Natural killer cell (primary cell): ENCODE results near the gene GATAD1. TPM values are rescaled to one million over a fixed set of nuclear protein-coding genes. Genes with fewer than 3 reads are reported as not detected.
A peak's percentile ranks its signal among the peaks of the same experiment; 100 is the strongest.

Experiments
- ATAC-seq, 3 donors: fragments of 150-1000 bp in 2 of 3; fragments of 200-7000 bp in 1 of 3; cut with Tn5 transposase; 1 replicate in 1 of 3; 2 replicates in 2 of 3; pipeline ENCODE4 v1.10.0; 2021; ENCODE audit warnings: mild to moderate bottlenecking in 2 of 3, moderate library complexity in 2 of 3
- DNase-seq, 2 donors: peaks; one replicate each; pipeline versions ENCODE4 v3.0.0 to v3.0.0-alpha.2; 2013 to 2021; ENCODE audit warnings: mixed read lengths in 1 of 2
- H3K27ac ChIP-seq: one replicate; pipeline ENCODE4 v1.5.1; 2013; ENCODE audit warnings: mild to moderate bottlenecking, low read length
- H3K27me3 ChIP-seq: one replicate; pipeline ENCODE4 v1.6.1; 2013; ENCODE audit warnings: low read length; ENCODE audit not compliant: control insufficient read depth, insufficient read depth
- H3K36me3 ChIP-seq: one replicate; pipeline ENCODE4 v1.6.1; 2013; ENCODE audit warnings: low read length; ENCODE audit not compliant: control insufficient read depth, insufficient read depth
- H3K4me1 ChIP-seq: one replicate; pipeline ENCODE4 v1.6.1; 2013; ENCODE audit warnings: low read length; ENCODE audit not compliant: control insufficient read depth, insufficient read depth
- H3K4me3 ChIP-seq: one replicate; pipeline ENCODE4 v1.5.1; 2013; ENCODE audit warnings: low read length
- H3K9me3 ChIP-seq: one replicate; pipeline ENCODE4 v1.6.1; 2013; ENCODE audit warnings: low read length; ENCODE audit not compliant: control insufficient read depth, insufficient read depth
- H3K27ac Mint-ChIP-seq, 2 donors: one replicate each; pipeline ENCODE4 v1.8.0; 2022; ENCODE audit warnings: mild to moderate bottlenecking in 2 of 2, mixed read lengths in 2 of 2, moderate library complexity in 1 of 2
- H3K27me3 Mint-ChIP-seq, 2 donors: one replicate each; pipeline ENCODE4 v1.8.0; 2022; ENCODE audit warnings: low read depth in 2 of 2, mixed read lengths in 2 of 2
- H3K36me3 Mint-ChIP-seq: one replicate; pipeline ENCODE4 v1.8.0; 2022; ENCODE audit warnings: mixed read lengths
- H3K4me1 Mint-ChIP-seq, 2 donors: one replicate each; pipeline ENCODE4 v1.8.0; 2022; ENCODE audit warnings: mixed read lengths in 2 of 2
- H3K4me3 Mint-ChIP-seq: one replicate; pipeline ENCODE4 v1.8.0; 2022; ENCODE audit warnings: mild to moderate bottlenecking, moderate library complexity, mixed read lengths
- H3K9me3 Mint-ChIP-seq, 2 donors: one replicate each; pipeline ENCODE4 v1.8.0; 2022; ENCODE audit warnings: mixed read lengths in 2 of 2
- CTCF ChIP-seq: fragments of 200-600 bp; IDR thresholded peaks from one replicate; pipeline ENCODE4 v1.8.0; 2022; ENCODE audit warnings: antibody characterized with exemption
- WGBS: methylation state at CpG from one replicate; pipeline ENCODE4 v1.1.7; 2013; ENCODE audit warnings: missing lambda C conversion rate; ENCODE audit not compliant: insufficient coverage; 5-methylcytosine and 5-hydroxymethylcytosine counted together
- intact Hi-C: fragments of 100-400 bp; cut with micrococcal nuclease; formaldehyde crosslinking; loops from one replicate; pipeline ENCODE4 v1.14.2; 2022
- total RNA-seq, 4 donors: library from RNA; stranded (reverse); fragments of 120-200 nt in 1 of 4; gene quantifications; one replicate each; pipeline versions ENCODE4 v1.2.3 to v1.2.4, GENCODE V29; 2013 to 2022

Gene GATAD1
- total RNA-seq, 3 donors from 2014 or later (not counting 1 experiment from before 2014, with no cell fraction given), result 32.5 to 43.3 (median 35.0) TPM

DNA sequence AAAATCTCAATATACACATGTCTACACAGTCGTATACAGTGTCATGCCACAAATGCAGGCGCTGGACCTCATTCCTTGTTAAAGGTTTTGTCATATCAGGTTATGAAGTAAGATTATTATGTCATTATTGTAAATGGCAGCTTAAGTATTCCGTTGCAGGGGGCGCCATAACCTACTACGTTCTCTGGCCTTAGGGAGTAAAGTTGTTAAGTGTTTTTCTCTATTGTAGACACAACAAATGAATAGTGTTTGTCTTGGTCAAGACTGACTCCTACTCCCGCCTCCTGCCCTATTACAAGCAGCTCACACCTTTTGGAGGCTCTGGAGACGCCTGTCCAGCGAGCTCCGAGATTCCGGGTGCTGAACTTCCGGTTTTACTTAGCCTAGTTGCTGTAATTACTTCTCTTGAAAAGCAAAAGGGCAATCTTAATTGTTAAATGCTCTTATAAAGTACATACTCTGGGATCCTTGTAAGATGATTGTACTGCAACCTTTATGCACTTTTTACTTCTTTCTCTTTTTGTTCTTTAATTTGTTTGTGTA is 994 bp downstream of the GATAD1 start:
- Mint-ChIP-seq H3K27me3 (no peaks in the 10 kb centered on the region), H3K27ac (peak overlapping the region; percentile 90 to 98), H3K9me3 (no peaks in the 10 kb centered on the region), H3K4me1 (peaks cover 9% of the 10 kb centered on the region in 2 donors), H3K36me3 (peaks cover 7% of the 10 kb centered on the region), H3K4me3 (peak overlapping the region; percentile 93)
- intact Hi-C loops, result loop anchor here (1.0 to 10.0 kb wide), 7 partner anchors 80 to 1991 kb away; partner anchors contain the start of genes AKAP9, CYP51A1, MTERF1 and PEX1
- Histone ChIP-seq H3K27ac (peak overlapping the region; percentile 97), H3K36me3 (peaks cover 34% of the 10 kb centered on the region), H3K9me3 (no peaks in the 10 kb centered on the region), H3K4me1 (peaks cover 6% of the 10 kb centered on the region), H3K27me3 (no peaks in the 10 kb centered on the region), H3K4me3 (peak overlapping the region; percentile 92)
- TF ChIP-seq CTCF, result peak; percentile 31
- 0% methylated on average over 11 of the region's 11 CpGs for WGBS
- peak; percentile 56 to 59 (median 57) for ATAC-seq
- peak; percentile 44 to 84 for DNase-seq

DNA sequence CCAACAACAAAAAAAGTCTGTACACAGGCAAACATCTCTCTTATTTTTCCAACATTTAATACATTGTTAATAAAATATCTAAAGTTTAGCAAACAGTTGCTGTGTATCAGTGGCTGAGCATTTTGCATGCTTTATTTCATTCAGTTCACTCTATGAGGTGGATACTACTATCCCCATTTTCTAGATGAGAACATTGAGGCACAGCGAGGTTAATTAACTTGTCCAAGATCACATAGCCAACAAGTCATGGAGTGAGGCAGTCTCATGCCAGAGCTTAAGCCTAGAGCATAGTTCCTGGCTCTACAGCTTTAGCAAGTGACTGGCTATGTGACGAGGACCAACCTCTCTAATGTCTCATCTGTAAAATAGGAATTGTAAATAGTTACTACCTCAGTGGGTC is 4.4 kb downstream of the GATAD1 start:
- Mint-ChIP-seq H3K36me3 (peaks cover 7% of the 10 kb centered on the region), H3K9me3 (no peaks in the 10 kb centered on the region), H3K27ac (no peak overlapping the region), H3K4me3 (no peak overlapping the region), H3K4me1 (peaks cover 9 to 13% of the 10 kb centered on the region in 2 donors), H3K27me3 (no peaks in the 10 kb centered on the region)
- no peak for TF ChIP-seq CTCF
- Histone ChIP-seq H3K27me3 (no peaks in the 10 kb centered on the region), H3K27ac (no peak overlapping the region), H3K9me3 (no peaks in the 10 kb centered on the region), H3K36me3 (peaks cover 64% of the 10 kb centered on the region), H3K4me3 (no peak overlapping the region), H3K4me1 (peaks cover 5% of the 10 kb centered on the region)
- DNase-seq, result no peak
- intact Hi-C loops, result no loop called here
- WGBS, result 93% methylated on average over 1 of the region's 2 CpGs
- ATAC-seq, result no peak

GRCh38 chr7:92456236-92456635 is 9.0 kb downstream of the GATAD1 start:
- no peak for TF ChIP-seq CTCF
- H3K27ac Mint-ChIP-seq, result no peak overlapping the region
- no peaks in the 10 kb centered on the region for H3K27me3 Mint-ChIP-seq
- Histone ChIP-seq H3K27me3 (no peaks in the 10 kb centered on the region), H3K4me3 (no peak overlapping the region), H3K36me3 (peaks cover 56% of the 10 kb centered on the region), H3K4me1 (no peaks in the 10 kb centered on the region), H3K9me3 (no peaks in the 10 kb centered on the region), H3K27ac (no peak overlapping the region)
- DNase-seq (no peak), ATAC-seq (no peak)
- 98% methylated on average over 2 of the region's 2 CpGs for WGBS
- intact Hi-C loops, result no loop called here
- H3K4me1 Mint-ChIP-seq, result peaks cover 0 to 7% of the 10 kb centered on the region in 2 donors
- no peaks in the 10 kb centered on the region for H3K36me3 Mint-ChIP-seq
- no peaks in the 10 kb centered on the region for H3K9me3 Mint-ChIP-seq
- H3K4me3 Mint-ChIP-seq, result no peak overlapping the region

DNA sequence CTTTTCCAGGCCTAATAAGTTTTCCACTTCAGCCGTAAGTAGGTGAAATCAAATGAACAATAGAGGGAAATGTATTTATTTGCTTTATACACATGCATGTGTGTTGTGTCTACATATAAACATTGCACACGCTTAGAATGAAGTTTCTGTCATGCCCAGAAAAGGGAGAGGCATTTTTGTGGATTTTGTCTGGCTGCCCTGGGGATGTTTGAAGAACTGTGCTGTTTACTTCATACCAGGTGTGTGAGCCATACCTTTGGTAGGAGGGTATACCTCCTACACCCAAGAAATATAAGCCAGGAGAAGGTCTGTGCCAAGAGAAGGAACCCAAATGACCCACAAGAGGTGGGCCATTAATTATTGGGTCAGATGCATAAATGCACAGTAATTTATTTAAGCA is 12.8 kb downstream of the GATAD1 start:
- H3K27ac ChIP-seq, result no peak overlapping the region
- no peak for TF ChIP-seq CTCF
- DNase-seq, result no peak

More for the DNA sequence above, 12.8 kb downstream of the GATAD1 start:
- ATAC-seq, result no peak
- H3K27me3 Mint-ChIP-seq, result no peaks in the 10 kb centered on the region
- Histone ChIP-seq H3K27me3 (no peaks in the 10 kb centered on the region), H3K4me1 (no peaks in the 10 kb centered on the region), H3K36me3 (peaks cover 22% of the 10 kb centered on the region), H3K9me3 (no peaks in the 10 kb centered on the region), H3K4me3 (no peak overlapping the region)
- H3K36me3 Mint-ChIP-seq, result no peaks in the 10 kb centered on the region
- H3K4me1 Mint-ChIP-seq, result no peaks in the 10 kb centered on the region
- no peak overlapping the region for H3K4me3 Mint-ChIP-seq
- WGBS, result 100% methylated on average over 2 of the region's 2 CpGs
- intact Hi-C loops, result no loop called here
- no peaks in the 10 kb centered on the region for H3K9me3 Mint-ChIP-seq
- H3K27ac Mint-ChIP-seq, result no peak overlapping the region
